DMS79 treated with DMSO at 0.1 percent for 48 hours (cell line): ENCODE results near the gene SYNPO2.

Experiments used
- DNase-seq: peaks from one replicate; lab custom pipeline; 2025; lab: John Stamatoyannopoulos, UW

Gene SYNPO2

DNA sequence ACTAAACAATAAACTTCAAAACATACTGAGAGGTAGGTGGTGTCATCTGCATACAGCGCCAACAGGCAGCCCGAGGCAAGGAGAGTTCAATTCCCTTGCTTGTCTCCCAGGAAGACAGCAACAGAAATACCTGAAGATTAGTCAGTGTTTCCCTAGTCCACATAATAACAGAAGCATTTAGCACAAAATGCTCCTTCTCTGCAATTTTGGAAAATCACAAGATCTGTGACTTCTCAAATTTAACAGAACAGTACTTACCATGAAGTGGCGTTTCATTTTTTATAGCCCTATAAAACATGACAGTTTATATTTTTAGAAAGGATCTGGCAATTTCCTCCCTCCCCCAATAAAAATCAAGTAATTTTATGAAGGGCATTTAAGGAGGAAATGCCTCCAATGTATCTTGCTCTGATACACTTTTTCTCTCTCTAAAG is 179.9 kb downstream of the SYNPO2 start:
- DNase-seq: no peak

DNA sequence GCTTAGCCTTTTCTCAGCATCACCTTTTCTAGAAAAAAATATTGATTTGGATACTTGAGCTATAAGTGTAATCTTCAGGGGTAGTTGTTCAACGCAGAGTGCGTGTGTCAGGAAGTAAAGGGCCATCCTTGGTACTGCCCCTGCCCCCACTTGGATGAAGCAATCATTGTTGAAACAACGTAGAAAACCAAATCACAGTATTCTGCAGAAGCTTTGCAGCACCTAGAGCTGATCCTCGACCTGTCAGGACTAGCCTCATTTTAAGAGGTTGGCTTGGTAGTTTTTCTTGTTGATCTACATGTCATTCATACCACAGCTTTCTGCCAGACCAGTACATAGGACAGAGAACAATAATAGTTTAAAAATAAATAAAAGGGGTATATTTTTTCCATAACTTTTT is 181.6 kb downstream of the SYNPO2 start:
- no peak for DNase-seq

DNA sequence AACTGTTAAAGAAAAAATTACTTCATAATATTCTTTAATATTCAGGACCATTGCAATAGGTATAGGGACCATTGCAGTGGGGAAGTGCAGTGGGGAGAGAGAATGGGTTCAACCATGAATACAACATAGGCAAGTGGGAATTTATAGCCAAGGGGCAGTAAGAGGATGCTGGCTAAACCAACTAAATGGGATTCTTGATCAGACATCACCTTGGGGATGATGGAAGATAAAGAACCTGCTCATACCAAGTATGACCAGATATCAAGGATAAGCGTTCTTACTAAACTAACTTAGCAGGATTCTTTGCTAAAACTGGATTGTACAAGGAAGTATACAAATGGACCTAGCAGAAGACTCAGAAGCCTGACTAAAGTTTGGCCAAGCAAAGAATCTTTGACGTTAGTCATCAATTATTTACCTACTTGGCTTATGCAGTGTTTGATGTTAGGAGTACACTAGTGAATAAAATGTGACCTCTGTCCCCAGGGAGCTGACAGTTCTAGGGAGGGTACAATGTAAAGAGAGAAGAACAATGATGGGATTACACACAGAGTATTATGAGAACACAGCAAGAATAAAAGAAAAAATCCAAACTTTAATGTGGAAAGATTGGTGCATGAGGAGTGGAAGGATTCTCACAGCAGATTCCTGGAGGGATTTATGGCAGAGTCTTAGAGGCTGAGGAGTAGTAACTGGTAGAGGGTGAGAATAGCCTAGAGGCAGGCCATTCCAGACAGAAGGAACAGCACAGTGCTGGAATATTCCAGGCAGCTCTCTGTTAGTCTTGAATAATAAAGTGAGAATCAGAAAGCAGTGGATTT is 192.3 kb downstream of the SYNPO2 start:
- no peak for DNase-seq

DNA sequence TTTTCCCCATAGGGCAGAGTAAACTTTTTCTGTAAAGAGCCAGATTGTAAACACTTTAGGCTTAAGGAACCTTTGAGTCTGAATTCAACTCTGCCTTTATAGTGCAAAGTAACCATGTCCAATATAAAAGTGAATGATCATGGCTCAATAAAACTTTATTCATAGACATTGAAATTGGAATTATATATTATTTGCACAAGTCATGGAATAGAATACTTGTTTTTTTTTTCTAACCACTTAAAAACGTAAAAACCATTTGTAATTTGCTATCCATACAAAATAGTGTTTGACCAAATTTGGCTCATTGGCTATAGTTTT is 192.8 kb downstream of the SYNPO2 start:
- DNase-seq: no peak

DNA sequence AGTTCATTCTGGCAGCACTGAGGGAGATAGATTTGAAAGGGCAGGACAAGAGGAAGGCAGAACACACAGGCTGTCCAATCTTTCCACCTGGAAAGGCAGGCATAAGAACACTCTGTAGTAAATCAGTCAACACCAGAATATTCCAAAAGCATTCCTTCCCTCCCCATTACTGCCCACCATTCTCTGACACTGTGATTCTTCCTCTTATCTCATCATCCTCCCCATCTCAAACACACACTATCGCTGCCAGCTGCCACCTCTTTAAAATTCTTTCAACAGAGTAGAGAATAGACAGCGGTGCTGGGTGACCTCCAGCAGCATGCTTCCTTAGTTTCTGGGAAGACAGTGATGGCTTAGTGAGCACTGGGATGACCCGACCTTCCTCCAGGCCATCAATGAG is 193.3 kb downstream of the SYNPO2 start:
- no peak for DNase-seq

DNA sequence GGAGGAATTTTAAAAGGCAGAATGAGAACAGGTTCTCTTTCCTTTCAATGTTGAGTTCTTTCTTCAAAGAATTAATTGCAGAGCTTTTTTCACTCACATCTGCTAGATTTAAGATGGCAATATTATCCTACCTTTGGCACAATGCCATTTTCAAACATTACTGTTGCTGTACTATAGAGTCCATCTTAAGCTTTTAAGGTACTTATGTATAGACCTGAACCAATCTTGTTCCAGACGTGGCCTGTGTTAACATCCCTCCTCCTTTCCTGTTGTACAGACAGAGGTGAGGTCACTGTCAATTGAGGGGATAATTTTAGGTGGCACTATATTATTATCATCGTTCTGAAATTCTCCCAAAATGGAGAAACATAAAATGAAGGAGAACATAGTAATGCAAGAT is 194.0 kb downstream of the SYNPO2 start:
- no peak for DNase-seq

DNA sequence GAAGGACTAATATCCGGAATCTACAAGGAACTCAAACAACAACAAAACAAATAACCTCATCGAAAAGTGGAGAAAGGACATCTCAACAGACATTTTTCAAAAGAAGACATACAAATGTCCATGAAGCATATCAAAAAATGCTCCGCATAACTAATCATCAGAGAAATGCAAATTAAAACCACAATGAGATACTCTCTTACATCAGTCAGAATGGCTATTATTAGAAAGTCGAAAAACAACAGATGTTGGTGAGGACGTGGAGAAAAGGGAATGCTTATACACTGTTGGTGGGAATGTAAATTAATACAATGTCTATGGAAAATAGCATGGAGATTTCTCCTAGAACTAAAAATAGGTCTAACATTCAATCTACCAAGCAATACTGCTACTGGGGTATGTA is 195.9 kb downstream of the SYNPO2 start:
- no peak for DNase-seq

DNA sequence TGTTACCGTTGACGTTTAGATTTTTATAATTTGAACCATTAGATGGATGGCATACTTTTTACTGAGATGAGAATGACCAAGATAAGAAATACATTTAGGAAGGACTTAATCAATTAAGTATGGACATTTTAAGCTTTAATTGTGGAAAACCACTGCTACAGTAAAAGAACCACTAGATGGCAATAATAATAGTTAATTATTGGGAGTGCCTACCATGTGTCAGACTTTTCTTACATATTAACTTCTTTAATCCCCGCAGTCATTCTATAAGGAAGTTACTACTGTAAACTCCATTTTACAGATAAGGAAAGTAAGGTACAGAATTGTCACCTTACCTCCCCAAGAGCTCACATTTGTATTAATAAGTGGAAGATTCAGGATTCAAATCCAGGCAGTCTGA is 198.5 kb downstream of the SYNPO2 start:
- DNase-seq: no peak

DNA sequence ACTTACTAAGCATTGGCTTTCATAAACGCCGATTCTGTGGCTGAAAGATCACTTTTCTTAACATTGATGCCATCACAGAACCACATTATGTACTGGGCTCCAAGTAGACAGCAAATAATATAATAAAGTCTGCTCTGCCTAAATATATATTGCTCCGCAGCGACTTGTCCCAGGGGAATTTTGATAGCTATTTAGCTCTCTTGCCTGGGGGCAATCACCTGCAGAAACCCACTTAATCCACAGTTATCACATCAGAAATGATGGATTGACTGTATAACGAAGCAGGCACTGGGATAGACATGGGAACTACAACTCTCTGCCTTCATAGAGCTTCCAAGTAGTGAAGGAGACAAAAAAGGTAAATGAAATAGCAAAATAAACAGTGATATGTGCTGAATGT is 199.0 kb downstream of the SYNPO2 start:
- no peak for DNase-seq

DNA sequence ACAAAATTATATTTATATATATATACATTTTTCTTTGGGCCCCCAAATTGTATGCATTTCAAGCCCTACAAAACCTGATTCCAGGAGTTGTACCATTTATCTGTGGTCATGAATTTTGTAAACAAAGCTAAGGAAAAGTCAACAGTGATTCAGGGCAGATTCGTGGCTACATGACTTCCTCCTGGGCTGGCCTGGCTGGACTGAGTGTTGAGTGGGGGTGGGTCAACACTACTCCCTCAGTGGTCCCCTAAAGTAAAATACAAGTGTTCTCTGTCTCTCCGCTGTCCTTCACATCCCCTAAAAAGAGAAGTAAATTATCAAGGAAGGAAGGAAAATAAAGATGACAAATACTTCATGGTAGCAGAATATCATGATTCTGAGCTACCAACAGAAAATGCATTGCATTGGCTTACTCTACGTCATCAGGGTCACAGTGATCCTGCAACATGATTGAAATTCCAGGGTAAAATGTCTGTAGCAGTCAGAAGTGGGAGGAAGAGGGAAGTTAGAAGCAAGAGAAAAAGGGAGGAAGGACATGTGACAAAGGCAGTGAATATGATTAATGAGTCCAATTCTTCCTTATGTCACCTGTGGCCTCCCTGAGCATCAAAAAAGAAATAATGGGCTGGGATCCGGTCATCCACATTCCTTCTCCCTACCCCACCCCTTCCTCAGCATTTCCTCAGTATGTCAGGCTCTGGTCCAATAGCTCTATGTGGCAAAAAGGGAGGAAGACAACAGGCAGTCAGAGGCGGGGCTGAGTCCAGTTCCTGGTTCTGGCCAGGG is 204.6 kb downstream of the SYNPO2 start:
- no peak for DNase-seq

DNA sequence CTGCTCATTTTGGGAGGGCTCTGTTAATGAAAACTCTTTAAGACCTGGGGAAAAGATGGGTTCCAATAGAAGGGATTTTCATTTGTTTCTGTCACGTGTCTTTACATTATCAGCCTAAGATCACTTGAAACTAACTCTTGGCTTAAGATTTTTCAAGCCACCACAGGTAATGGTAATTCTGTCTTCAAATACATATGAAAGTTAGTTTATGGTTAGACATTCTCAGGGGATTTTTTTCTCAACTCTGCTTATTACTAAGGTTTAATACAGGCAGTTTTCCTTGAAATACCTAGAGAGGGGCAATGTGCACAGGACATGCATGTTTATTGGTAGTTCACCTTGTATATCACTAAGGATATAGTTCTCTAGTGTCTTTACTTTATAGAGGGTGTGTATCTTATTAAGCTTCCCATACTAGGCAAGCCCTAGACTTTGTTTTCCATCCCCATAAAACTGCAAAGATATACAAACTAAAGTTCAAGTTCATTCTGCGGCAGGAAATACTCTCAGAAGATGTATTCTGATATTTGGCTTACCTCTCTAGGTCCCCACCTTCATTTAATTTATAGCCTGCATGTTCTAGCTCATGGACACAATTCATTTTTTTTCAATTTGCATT is 208.7 kb downstream of the SYNPO2 start:
- no peak for DNase-seq

DNA sequence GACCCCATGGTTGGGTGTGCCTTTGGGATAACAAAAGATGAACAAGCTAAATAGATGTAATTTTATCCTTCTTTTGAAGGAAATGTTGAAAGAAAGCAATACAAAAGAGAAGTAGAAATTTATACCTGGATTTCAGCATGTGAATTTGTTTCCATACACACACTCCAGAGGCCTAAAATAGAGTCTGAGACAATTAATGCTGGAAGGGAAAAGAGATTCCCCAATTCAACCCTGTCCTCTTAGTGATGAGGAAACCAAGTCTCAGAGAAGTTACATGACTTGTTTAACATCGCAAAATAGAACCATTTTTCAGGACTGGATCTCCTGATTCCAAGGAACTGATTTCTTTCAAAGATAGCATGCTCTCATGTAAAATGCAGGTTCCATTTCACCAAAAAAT is 209.7 kb downstream of the SYNPO2 start:
- no peak for DNase-seq

DNA sequence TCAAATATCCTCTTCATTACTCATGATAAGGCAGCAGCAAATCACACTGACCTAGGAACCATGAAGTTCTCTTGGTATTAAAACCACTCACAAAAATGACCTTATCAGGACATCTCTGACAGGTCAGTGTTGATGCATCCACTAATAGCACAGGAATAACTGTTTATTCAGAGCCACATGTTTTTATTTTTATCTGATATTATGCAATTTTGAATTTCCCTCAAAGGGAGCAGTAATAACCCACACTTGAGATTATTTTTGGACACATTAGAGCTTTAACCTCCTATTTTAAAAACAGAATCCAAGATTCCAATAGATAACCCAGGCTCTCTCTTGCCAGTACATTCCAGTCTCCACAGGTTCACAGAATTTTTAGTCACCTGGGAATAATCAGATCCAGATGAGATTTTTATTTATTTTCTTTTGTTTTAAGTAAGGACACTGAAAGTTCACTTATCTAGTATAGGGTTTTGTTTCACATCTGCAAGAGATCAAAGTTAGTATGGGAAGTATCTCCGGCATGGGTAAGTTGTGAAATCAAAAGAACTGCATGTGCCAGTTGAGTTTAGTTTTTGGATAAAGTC is 210.7 kb downstream of the SYNPO2 start:
- no peak for DNase-seq

DNA sequence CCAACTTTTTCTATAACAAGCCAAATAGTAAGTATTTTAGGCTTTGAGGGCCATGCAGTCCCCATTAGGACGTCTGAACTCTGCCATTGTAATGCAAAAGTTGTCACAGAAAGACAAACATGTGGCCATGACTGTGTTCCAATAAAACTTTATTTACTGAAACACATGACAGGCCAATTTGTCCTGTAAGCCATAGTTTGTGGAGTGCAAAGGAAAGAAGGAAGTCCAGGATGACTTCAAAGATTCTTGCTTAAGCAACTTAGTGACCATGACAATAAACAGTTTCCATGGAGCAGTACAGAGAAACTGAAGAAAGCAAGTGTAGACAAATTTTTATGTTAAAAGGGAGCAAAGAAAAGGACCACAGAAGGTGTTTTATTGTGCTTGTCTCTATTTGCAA is 212.0 kb downstream of the SYNPO2 start:
- DNase-seq: no peak

DNA sequence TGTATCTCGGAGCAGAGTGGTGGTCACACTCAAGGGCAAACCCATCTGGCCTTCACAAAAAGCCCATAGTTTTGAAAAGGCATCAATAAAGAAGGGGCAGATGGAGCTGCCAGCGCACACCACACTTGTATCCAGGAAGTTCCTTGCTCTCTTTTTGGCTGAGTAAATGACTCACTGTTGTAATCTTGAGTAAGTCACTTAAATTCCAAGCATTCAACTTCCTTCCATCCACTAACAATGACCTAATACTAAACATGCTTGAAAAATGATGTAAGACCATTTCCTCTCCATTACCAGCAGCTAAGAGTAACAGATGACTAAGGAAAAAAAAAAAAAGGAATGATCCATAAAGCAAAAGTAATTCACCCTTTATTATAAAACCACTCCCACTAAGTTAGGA is 214.6 kb downstream of the SYNPO2 start:
- no peak for DNase-seq

DNA sequence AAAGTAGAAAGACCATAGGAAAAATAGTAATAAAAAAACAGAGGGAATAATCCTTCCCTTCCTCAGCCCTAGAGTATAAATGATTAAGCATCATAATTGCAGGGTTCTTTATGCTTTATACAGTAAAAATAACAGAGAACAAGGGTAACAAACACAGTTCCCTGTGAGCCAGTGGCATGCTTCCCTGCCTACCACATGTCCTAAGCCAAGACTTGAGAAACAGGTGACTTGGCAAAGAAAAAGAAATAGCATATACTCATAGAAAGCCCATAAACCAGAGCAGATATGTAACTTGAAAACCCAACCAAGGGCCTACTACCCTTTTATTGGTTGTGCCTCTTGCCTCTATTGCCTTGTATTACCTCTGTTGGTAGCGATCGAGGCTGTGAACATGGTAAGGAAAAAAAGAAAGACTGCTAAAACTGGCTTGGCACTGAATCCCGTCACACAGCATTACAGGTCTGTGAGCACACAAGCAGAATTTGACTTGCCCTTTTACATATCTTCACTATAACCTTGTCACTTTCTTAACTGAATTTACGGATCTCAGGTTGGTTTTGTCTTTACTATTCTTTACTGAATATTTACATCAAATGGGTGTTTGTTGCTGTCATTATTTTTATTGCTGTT is 216.1 kb downstream of the SYNPO2 start:
- DNase-seq: no peak

DNA sequence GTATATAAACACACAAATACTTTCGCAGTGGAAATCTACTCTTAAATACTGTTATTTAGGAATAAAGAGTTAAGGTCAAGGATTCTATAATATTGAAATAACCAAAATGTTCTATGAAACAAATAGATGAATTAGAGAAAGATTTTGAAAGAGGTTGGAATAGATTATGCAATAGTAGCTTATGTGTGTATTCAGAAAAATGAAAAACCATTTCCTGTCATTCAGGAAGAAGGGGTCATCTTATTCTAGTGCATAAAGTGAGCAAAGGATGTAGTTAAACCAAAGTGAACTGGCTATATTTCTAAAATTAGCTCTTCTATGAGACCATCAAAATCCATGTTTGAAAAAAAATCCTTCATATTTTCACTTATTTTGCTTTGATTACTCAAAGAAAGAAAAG is 217.0 kb downstream of the SYNPO2 start:
- DNase-seq: no peak

DNA sequence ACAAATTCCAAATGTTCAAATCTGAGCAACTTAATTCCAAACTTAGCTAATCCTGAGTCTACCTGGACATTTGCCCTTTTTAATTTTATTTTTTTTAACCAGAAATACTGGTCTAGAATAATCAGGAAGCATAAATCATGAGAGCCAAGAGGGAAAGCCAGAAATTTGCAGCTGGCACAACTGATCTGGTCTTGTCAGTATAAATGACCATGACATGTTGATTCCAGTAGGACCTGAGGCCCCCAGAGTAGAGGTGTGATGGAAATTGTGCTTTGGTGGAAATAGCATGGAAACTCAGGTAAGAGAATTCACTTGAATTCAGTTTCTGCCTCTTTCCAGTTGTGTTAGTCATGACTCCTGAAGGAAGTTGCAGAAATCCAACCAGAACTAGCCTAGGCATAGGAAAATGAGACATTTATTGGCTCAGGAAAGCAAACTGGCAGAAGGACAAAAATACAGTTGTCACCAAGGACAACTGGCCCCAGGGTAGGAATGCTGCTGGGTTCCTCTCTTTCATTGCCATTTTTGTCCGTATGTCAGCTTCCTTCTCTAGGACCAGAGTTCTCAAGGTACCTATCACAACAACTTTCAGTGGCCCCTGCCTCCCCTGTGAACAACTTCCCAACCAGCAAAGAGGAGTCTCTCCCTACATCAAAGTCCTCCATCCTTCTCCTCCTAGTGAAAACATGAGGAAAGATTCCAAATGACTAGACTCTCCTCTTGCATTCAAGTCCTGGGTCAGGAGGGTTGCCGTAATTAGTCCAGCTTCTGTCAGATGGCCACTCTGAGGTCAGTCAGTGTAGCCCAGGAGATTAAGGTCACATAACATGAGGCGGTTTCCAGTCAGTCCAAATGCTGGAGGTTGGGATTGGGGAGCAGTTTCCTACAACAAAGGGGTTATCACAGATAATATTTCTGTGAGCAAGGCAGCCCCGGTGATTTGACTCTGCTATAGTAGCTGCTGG is 217.7 kb downstream of the SYNPO2 start:
- no peak for DNase-seq

DNA sequence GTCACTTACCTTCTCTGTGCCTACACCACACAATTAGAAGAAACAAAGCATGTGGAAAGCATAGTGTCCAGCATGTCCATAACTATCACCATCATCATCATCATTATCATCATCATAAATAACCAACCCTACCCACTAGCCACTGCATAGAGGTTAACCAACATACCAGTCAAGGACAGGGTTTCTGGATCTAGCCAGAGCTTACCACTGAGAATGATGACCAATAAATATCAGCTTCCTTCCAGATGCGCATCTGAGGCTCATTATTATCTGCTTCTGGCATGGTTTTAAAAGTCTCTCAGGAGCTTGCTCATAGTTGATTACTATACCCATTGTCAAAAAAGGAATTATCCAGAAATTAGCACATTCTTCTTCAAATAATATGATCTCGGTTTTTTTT is 221.5 kb downstream of the SYNPO2 start:
- no peak for DNase-seq
